Karpas-422 (cell line): ENCODE measurements around the gene DHCR24. TPM values are rescaled to one million over a fixed set of nuclear protein-coding genes. Genes with fewer than 3 reads are reported as not detected.
A peak's percentile ranks its signal among the peaks of the same experiment; 100 is the strongest.

Source experiments
- DNase-seq: peaks from one replicate; pipeline ENCODE4 v3.0.0-alpha.2; 2015
- H2AFZ ChIP-seq: fragments of 200-600 bp; sonication (generic); 2 replicates; pipeline ENCODE4 v1.6.1; 2014; ENCODE audit warnings: antibody characterized with exemption, low read length, mixed read lengths
- H3K27ac ChIP-seq: fragments of 200-600 bp; sonication (generic); 2 replicates; pipeline ENCODE4 v1.5.1; 2014; ENCODE audit warnings: mild to moderate bottlenecking, low read length, moderate library complexity
- H3K27me3 ChIP-seq: fragments of 200-600 bp; sonication (generic); 2 replicates; pipeline ENCODE4 v1.6.1; 2014; ENCODE audit warnings: low read length, mixed read lengths
- H3K36me3 ChIP-seq: fragments of 200-600 bp; sonication (generic); 2 replicates; pipeline ENCODE4 v1.6.1; 2014; ENCODE audit warnings: low read length, mixed read lengths; ENCODE audit not compliant: insufficient read depth
- H3K4me1 ChIP-seq: fragments of 200-600 bp; sonication (generic); 2 replicates; pipeline ENCODE4 v1.6.1; 2014; ENCODE audit warnings: mild to moderate bottlenecking, low read length, mixed read lengths
- H3K4me2 ChIP-seq: fragments of 200-600 bp; sonication (generic); 2 replicates; pipeline ENCODE4 v1.6.1; 2014; ENCODE audit warnings: low read length, low read depth, mild to moderate bottlenecking; ENCODE audit not compliant: poor library complexity, severe bottlenecking
- H3K4me3 ChIP-seq: fragments of 200-600 bp; sonication (generic); 2 replicates; pipeline ENCODE4 v1.5.1; 2014; ENCODE audit warnings: mild to moderate bottlenecking, antibody characterized with exemption, low read length, mixed read lengths
- H3K79me2 ChIP-seq: fragments of 200-600 bp; sonication (generic); 2 replicates; pipeline ENCODE4 v1.6.1; 2014; ENCODE audit warnings: mild to moderate bottlenecking, low read length, mixed read lengths
- H3K9ac ChIP-seq: fragments of 200-600 bp; sonication (generic); 2 replicates; pipeline ENCODE4 v1.6.0; 2014; ENCODE audit warnings: low read length
- H3K9me2 ChIP-seq: fragments of 200-600 bp; sonication (generic), shearing (Covaris generic); replicated peaks from 2 replicates; pipeline ENCODE4 v1.6.0; 2014; ENCODE audit warnings: mild to moderate bottlenecking, low read length, moderate library complexity; ENCODE audit not compliant: insufficient read depth
- H3K9me3 ChIP-seq: fragments of 300-700, 200-600 bp; sonication (generic); 2 replicates; pipeline ENCODE4 v1.6.1; 2014; ENCODE audit warnings: low read length, mixed read lengths
- H4K20me1 ChIP-seq: fragments of 200-600 bp; sonication (generic); 2 replicates; pipeline ENCODE4 v1.6.1; 2014; ENCODE audit warnings: mild to moderate bottlenecking, antibody characterized with exemption, low read length, low read depth; ENCODE audit not compliant: insufficient read depth
- total RNA-seq: library from RNA; depleted of rRNA; stranded (reverse); fragments of >200 nt; shearing (Covaris generic); gene quantifications from 2 replicates; pipeline ENCODE4 v1.2.3, GENCODE V29; 2014; ENCODE audit warnings: low replicate concordance

Gene DHCR24
- total RNA-seq, 1 experiment from 2014 or later, result 115 TPM

DNA sequence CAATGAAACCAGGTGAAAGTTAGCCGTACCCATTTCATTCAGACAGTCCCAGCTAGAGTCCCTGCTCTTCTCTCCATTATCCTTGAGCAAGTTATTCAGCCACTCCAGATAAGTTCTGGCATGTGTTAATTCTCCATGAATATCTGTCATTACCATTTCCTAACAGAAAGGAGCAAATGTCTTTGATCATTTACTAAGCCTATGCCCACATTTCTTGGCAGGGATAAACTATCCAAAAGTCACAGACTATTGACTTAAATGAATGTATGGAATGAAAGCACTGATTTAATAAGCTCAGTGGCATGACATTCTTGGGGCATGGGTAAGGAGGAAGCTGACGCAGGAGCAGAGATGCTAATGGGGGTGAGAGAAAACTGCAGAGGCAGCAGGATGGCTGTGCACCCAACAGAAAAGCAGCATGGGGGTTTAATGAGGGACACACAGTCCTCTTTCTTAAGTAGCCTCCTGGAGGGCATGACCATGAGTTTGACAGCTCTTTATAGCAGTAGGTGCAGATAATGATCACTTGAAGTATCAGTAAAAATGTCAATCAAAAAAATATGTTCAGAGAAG, 17.6 kb upstream of the DHCR24 start:
- no peaks in the 10 kb centered on the region for H3K36me3 ChIP-seq
- H3K9ac ChIP-seq, result no peak overlapping the region
- no peak overlapping the region for H2AFZ ChIP-seq
- DNase-seq, result no peak
- H3K9me3 ChIP-seq, result no peaks in the 10 kb centered on the region
- H3K9me2 ChIP-seq, result no peaks in the 10 kb centered on the region
- H3K4me1 ChIP-seq, result no peaks in the 10 kb centered on the region
- no peak overlapping the region for H3K4me3 ChIP-seq
- no peaks in the 10 kb centered on the region for H3K79me2 ChIP-seq
- no peaks in the 10 kb centered on the region for H3K27me3 ChIP-seq
- H3K4me2 ChIP-seq, result no peak overlapping the region
- no peak overlapping the region for H3K27ac ChIP-seq
- no peaks in the 10 kb centered on the region for H4K20me1 ChIP-seq

DNA sequence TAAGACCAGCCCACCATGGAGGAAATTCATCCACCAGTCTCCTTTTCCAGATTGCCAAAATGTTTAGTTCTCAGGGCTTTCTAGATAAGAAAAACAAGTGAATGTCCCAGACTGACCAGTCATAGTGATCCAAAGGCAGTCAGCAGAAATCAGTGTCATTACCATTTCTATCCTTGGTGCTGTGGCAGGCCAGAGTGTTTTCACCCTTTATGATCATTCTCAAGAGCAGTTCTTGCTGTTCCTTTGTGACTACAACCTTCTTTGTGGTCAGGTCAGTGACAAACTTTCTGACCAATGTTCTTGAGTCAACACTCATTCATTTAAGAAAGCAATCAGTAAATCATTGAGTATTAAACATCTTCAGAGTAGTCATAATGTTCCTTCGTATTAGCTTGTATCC, 7.3 kb upstream of the DHCR24 start:
- Histone ChIP-seq H3K9me3 (no peaks in the 10 kb centered on the region), H3K4me1 (no peaks in the 10 kb centered on the region), H3K27me3 (no peaks in the 10 kb centered on the region), H3K4me2 (no peak overlapping the region), H3K9me2 (no peaks in the 10 kb centered on the region), H3K79me2 (no peaks in the 10 kb centered on the region), H3K9ac (no peak overlapping the region), H3K27ac (no peak overlapping the region), H2AFZ (no peak overlapping the region), H4K20me1 (no peaks in the 10 kb centered on the region), H3K36me3 (no peaks in the 10 kb centered on the region), H3K4me3 (no peak overlapping the region)
- DNase-seq, result no peak

DNA sequence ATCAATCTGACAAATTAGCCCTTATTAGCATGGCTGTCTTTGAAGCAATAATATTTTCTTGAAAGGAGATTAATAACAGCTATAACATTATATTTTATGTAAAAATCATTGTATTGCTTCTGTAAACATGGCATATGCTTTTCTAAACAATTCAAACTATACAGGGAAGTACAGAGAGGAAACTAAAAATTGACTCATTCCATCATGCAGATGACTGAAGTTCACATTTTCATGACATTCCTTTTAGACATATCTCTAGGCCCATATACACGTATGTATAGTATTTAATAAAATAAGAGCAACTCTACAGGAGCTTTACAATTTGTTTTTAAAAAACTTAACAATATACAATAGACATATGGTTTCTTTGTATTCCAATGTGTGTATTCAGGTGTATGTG, 5.6 kb upstream of the DHCR24 start:
- H3K4me2 ChIP-seq, result no peak overlapping the region

DNA sequence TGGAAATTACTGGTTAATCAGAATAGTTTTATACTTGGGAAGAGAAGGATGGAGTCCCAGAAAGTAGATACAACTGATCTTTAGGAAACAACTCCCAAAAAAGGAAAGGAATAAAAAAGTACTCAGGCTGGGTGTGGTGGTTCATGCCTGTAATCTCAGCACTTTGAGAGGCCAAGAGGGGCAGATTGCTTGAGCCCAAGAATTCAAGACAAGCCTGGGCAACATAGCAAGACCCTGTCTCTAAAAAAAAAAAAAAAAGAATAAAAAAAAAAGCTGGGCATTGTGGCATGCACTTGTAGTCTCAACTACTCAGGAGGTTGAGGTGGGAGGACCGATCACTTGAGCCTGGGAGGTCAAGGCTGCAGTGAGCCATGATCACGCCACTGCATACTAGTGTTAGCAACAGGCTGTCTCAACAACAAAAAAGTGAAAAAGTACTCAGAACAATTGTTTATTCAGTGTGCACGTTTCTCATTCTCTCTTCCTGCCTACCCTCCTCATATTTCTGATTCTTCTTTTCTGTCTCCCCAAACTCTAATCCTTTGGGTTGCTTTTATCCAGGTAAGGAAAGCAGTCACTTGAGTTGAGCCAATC, 2.2 kb upstream of the DHCR24 start:
- DNase-seq, result no peak

More for the DNA sequence above, 5.6 kb upstream of the DHCR24 start:
- no peak overlapping the region for H3K4me3 ChIP-seq
- no peak overlapping the region for H3K9ac ChIP-seq
- H3K27ac ChIP-seq, result no peak overlapping the region
- H3K4me1 ChIP-seq, result peaks cover 7% of the 10 kb centered on the region
- H3K79me2 ChIP-seq, result no peaks in the 10 kb centered on the region
- DNase-seq, result no peak
- no peaks in the 10 kb centered on the region for H3K9me2 ChIP-seq
- H3K27me3 ChIP-seq, result no peaks in the 10 kb centered on the region
- no peaks in the 10 kb centered on the region for H3K9me3 ChIP-seq
- H3K36me3 ChIP-seq, result no peaks in the 10 kb centered on the region
- H4K20me1 ChIP-seq, result no peaks in the 10 kb centered on the region
- H2AFZ ChIP-seq, result no peak overlapping the region

DNA sequence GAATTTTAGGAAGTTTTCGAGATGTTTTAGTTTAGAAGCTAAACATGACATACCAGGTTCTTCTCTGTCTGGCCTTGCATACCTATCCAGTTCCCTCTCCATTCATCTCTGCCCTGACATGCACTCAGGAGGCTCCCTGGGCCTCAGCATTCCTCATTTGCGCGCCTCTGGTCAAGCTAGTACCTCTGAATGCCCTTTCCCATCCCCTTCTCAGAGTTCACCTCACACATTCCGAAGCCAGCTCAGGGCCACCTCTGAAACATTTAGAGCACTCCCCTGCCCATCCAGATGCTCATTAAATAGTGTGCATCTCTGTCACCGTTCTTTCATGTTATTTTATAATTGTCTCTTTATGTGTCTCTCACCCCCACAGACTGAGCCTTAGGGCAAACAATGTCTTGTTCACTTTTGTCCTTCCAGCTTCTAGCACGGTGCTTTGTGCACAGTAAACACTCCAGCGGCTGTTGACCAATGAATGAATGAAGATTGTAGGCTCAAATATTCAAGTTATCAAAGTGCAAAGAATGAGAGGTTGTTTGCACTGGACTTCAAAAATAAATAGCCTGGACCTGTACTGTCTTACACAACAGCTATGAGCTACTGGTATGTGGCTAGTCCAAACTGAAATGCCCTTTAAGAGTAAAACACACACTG, 1.2 kb upstream of the DHCR24 start:
- H3K27ac ChIP-seq, result no peak overlapping the region
- H3K9me2 ChIP-seq, result no peaks in the 10 kb centered on the region
- peak overlapping the region; percentile 99 for H3K4me3 ChIP-seq
- no peaks in the 10 kb centered on the region for H3K27me3 ChIP-seq
- H2AFZ ChIP-seq, result peak overlapping the region; percentile 47; the same call in 1 of the 2 replicates
- H4K20me1 ChIP-seq, result no peaks in the 10 kb centered on the region
- H3K79me2 ChIP-seq, result peaks cover 38% of the 10 kb centered on the region
- peaks cover 22% of the 10 kb centered on the region for H3K36me3 ChIP-seq
- H3K9me3 ChIP-seq, result no peaks in the 10 kb centered on the region
- DNase-seq, result no peak
- peaks cover 30% of the 10 kb centered on the region for H3K4me1 ChIP-seq
- H3K9ac ChIP-seq, result peak overlapping the region; percentile 98
- peak overlapping the region; percentile 81 for H3K4me2 ChIP-seq

More for the DNA sequence above, 2.2 kb upstream of the DHCR24 start:
- H3K27ac ChIP-seq, result no peak overlapping the region
- peaks cover 12% of the 10 kb centered on the region for H3K36me3 ChIP-seq
- no peak overlapping the region for H3K9ac ChIP-seq
- H3K9me3 ChIP-seq, result no peaks in the 10 kb centered on the region
- H4K20me1 ChIP-seq, result no peaks in the 10 kb centered on the region
- H2AFZ ChIP-seq, result no peak overlapping the region
- H3K27me3 ChIP-seq, result no peaks in the 10 kb centered on the region
- H3K4me1 ChIP-seq, result peaks cover 26% of the 10 kb centered on the region
- no peaks in the 10 kb centered on the region for H3K9me2 ChIP-seq
- no peak overlapping the region for H3K4me3 ChIP-seq
- peaks cover 27% of the 10 kb centered on the region for H3K79me2 ChIP-seq
- H3K4me2 ChIP-seq, result no peak overlapping the region

DNA sequence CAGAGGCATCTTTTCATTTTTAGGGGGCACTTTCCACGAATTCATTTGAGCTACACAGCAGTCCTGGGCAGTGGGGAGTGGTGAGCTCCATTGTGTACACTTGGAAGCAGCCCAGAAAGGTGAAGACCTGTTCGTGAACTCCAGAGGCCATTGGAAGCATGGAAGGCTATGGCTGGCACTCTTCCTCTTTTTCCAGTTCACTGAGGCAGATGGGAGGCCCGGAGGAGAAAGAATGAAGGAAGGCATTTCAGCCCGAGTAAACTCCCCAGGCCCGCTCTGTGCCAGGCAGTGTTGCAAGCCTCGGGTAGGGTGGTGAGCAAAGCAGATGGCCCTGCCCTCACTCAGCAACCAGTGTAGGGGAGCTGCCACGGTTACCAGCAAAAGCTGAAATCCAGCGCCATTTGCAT, 673 bp upstream of the DHCR24 start:
- Histone ChIP-seq H2AFZ (peak overlapping the region; percentile 47; the same call in 1 of the 2 replicates), H3K9me2 (no peaks in the 10 kb centered on the region), H3K4me3 (peak overlapping the region; percentile 99), H3K9ac (peak overlapping the region; percentile 98), H3K9me3 (no peaks in the 10 kb centered on the region), H3K36me3 (peaks cover 28% of the 10 kb centered on the region), H3K27me3 (no peaks in the 10 kb centered on the region), H4K20me1 (no peaks in the 10 kb centered on the region), H3K79me2 (peaks cover 43% of the 10 kb centered on the region), H3K4me1 (peaks cover 30% of the 10 kb centered on the region), H3K27ac (peak overlapping the region; percentile 27), H3K4me2 (peak overlapping the region; percentile 81)
- no peak for DNase-seq

DNA sequence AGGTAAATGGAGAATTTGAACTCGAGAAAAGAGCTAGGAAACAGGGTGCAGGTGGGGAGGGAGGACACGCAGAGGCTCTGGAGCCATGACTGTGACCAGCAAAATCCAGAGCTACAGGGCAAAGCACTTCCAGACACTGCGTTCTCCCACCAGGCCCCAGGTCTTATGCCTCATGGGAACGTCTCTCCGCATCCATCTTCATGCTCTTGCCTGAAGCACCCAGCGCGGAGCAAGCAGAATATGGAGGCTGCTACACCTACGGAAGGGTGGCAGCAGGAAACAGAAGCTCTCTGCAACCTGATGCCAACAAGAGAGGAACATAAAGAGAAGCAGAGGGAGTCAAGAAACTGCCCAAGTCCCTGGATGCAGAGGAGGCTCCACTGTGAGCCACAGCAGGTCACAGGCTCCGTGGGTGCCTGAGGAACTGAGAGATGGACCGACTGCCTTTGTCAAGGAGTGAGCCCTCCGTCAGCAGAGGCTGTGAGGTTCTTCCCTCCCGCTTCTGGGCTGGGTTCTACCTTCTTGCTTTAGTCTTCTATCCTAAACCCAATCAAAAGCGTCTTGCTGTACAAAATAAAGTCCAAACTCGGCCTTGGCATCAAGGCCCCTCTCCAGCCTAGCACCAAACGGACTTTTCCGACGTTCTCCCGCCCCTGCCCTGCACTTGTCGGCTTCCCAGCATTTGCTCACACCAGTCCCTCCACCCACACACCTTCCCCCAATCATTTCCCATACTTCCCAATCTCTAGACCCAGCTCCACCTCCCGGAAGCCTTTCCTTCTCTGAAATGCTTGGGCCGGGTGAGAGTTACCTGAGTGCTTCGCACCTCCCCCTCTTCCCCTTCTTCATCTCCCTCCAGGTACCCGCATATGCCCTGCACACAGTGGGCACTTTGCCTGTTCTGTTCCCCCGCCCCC, 930 bp downstream of the DHCR24 start:
- Histone ChIP-seq H2AFZ (no peak overlapping the region), H3K9me3 (no peaks in the 10 kb centered on the region), H3K9me2 (no peaks in the 10 kb centered on the region), H3K4me3 (peak overlapping the region; percentile 99), H3K9ac (peak overlapping the region; percentile 98), H3K27ac (peak overlapping the region; percentile 69), H3K4me2 (peak overlapping the region; percentile 81), H3K79me2 (peaks cover 59% of the 10 kb centered on the region), H3K36me3 (peaks cover 43% of the 10 kb centered on the region), H3K27me3 (no peaks in the 10 kb centered on the region), H4K20me1 (no peaks in the 10 kb centered on the region), H3K4me1 (peaks cover 37% of the 10 kb centered on the region)
- DNase-seq, result peak; percentile 72
